ENCODE measurements around the gene CAMTA1. TPM values are rescaled to one million over a fixed set of nuclear protein-coding genes. Genes with fewer than 3 reads are reported as not detected.

The CAMTA1 gene
- polyA plus RNA-seq, 1 experiment: 64.9 TPM

- no peak for DNase-seq (ENCODE audit: low read depth, low spot score)
- H3K27me3 ChIP-seq (ENCODE audit: control insufficient read depth, insufficient read depth, low read length): peaks cover 4% of the 10 kb centered on the region
- H3K4me3 ChIP-seq (ENCODE audit: low read depth, low read length): no peak overlapping the region
- H3K27ac ChIP-seq (ENCODE audit: low read depth, low read length): no peak overlapping the region
- ChIA-PET POLR2A (no interaction called here), CTCF (no interaction called here)
- no peak for TF ChIP-seq CTCF (IDR thresholded peaks at IDR 0.05; ENCODE audit: low read depth, low read length)
- H3K9me3 ChIP-seq (ENCODE audit: control insufficient read depth, insufficient read depth, low read length): no peaks in the 10 kb centered on the region; the same call in 1 of the 2 replicates
Observed at GRCh38 chr1:7587108-7587772, 802.0 kb downstream of the CAMTA1 start.

- Histone ChIP-seq H3K27me3 (ENCODE audit: control insufficient read depth, insufficient read depth, low read length) (peaks cover 4% of the 10 kb centered on the region), H3K9me3 (ENCODE audit: control insufficient read depth, insufficient read depth, low read length) (no peaks in the 10 kb centered on the region; the same call in 1 of the 2 replicates), H3K4me3 (ENCODE audit: low read depth, low read length) (no peak overlapping the region), H3K27ac (ENCODE audit: low read depth, low read length) (no peak overlapping the region)
- ChIA-PET CTCF (interaction anchor here (0.6 kb wide), 1 partner anchor 518 kb away, joined by 5 read pairs; no protein-coding TSS in a partner anchor), POLR2A (no interaction called here)
- no peak for TF ChIP-seq CTCF (IDR thresholded peaks at IDR 0.05; ENCODE audit: low read depth, low read length)
- no peak for DNase-seq (ENCODE audit: low read depth, low spot score)
Observed at GRCh38 chr1:7587773-7588456, 802.7 kb downstream of the CAMTA1 start.

GRCh38 chr1:7588457-7588827, 803.2 kb downstream of the CAMTA1 start:
- Histone ChIP-seq H3K4me3 (ENCODE audit: low read depth, low read length) (no peak overlapping the region), H3K27ac (ENCODE audit: low read depth, low read length) (no peak overlapping the region), H3K27me3 (ENCODE audit: control insufficient read depth, insufficient read depth, low read length) (peaks cover 4% of the 10 kb centered on the region), H3K9me3 (ENCODE audit: control insufficient read depth, insufficient read depth, low read length) (no peaks in the 10 kb centered on the region; the same call in 1 of the 2 replicates)
- POLR2A ChIA-PET: no interaction called here
- CTCF ChIA-PET: interaction anchor here (0.6 kb wide), 1 partner anchor 519 kb away, joined by 5 read pairs; no protein-coding TSS in a partner anchor
- no peak for TF ChIP-seq CTCF (IDR thresholded peaks at IDR 0.05; ENCODE audit: low read depth, low read length)
- no peak for DNase-seq (ENCODE audit: low read depth, low spot score)

- H3K27ac ChIP-seq (ENCODE audit: low read depth, low read length): no peak overlapping the region
- no peak overlapping the region for H3K4me3 ChIP-seq (ENCODE audit: low read depth, low read length)
- ChIA-PET POLR2A (no interaction called here), CTCF (no interaction called here)
- DNase-seq (ENCODE audit: low read depth, low spot score): no peak
- peaks cover 6% of the 10 kb centered on the region for H3K27me3 ChIP-seq (ENCODE audit: control insufficient read depth, insufficient read depth, low read length)
- no peaks in the 10 kb centered on the region; the same call in 1 of the 2 replicates for H3K9me3 ChIP-seq (ENCODE audit: control insufficient read depth, insufficient read depth, low read length)
- TF ChIP-seq CTCF (IDR thresholded peaks at IDR 0.05; ENCODE audit: low read depth, low read length): no peak
Observed at GRCh38 chr1:7589080-7589735, 804.0 kb downstream of the CAMTA1 start.
